OCI-LY7 (cell line): ENCODE results near the gene ARFGAP2. TPM values are rescaled to one million over a fixed set of nuclear protein-coding genes. Genes with fewer than 3 reads are reported as not detected.

Experiments used
- Bru-seq: library from RNA; stranded (reverse); fragments of 400-500 nt; gene quantifications from one replicate; lab custom pipeline; 2021; lab: Mats Ljungman, UMichigan
- BruChase-seq, 2 experiments: library from RNA; stranded (reverse); fragments of 400-500 nt; gene quantifications; one replicate each; lab custom pipeline; 2021; lab: Mats Ljungman, UMichigan
- BruUV-seq: library from RNA; stranded (reverse); fragments of 400-500 nt; replicated peaks from 2 replicates; lab custom pipeline; 2021; lab: Mats Ljungman, UMichigan
- CTCF ChIA-PET: fragments of 300-600 bp; sonication (Branson Sonifier 250); formaldehyde crosslinking; loops from one replicate; lab custom pipeline; 2022; ENCODE audit warnings: antibody characterized with exemption; ENCODE audit not compliant: unreplicated experiment; lab: Charles Lee
- POLR2A ChIA-PET: fragments of 300-600 bp; sonication (Branson Sonifier 250); formaldehyde crosslinking; loops from one replicate; lab custom pipeline; 2022; ENCODE audit warnings: antibody characterized with exemption; lab: Charles Lee
- DNase-seq: peaks from one replicate; pipeline ENCODE4 v3.0.0-alpha.2; 2015; ENCODE audit warnings: low spot score
- H2AFZ ChIP-seq: fragments of 200-600 bp; sonication (generic), shearing (Covaris generic); 2 replicates; pipeline ENCODE4 v1.6.1; 2014; ENCODE audit warnings: mild to moderate bottlenecking, antibody characterized with exemption, low read length, moderate library complexity
- H3K27ac ChIP-seq: fragments of 200-600 bp; sonication (generic); 2 replicates; pipeline ENCODE4 v1.5.1; 2014; ENCODE audit warnings: mixed run types, low read depth, mild to moderate bottlenecking, moderate library complexity, low read length, inconsistent platforms; ENCODE audit not compliant: poor library complexity, severe bottlenecking
- H3K36me3 ChIP-seq: fragments of 200-600 bp; sonication (generic); 2 replicates; pipeline ENCODE4 v1.6.1; 2014; ENCODE audit warnings: mild to moderate bottlenecking, antibody characterized with exemption, low read length, moderate library complexity, mixed read lengths; ENCODE audit not compliant: insufficient read depth
- H3K4me1 ChIP-seq: fragments of 200-600 bp; sonication (generic); 2 replicates; pipeline ENCODE4 v1.5.1; 2014; ENCODE audit warnings: mild to moderate bottlenecking, low read length; ENCODE audit not compliant: insufficient read depth, poor library complexity, severe bottlenecking
- H3K4me2 ChIP-seq: fragments of 200-600 bp; sonication (generic); 2 replicates; pipeline ENCODE4 v1.6.1; 2014; ENCODE audit warnings: mild to moderate bottlenecking, low read length
- H3K4me3 ChIP-seq: fragments of 200-600 bp; sonication (generic); 2 replicates; pipeline ENCODE4 v1.5.1; 2014; ENCODE audit warnings: mild to moderate bottlenecking, low read depth, low read length; ENCODE audit not compliant: poor library complexity, severe bottlenecking
- H3K79me2 ChIP-seq: fragments of 200-600 bp; sonication (generic); 2 replicates; pipeline ENCODE4 v1.6.1; 2016; ENCODE audit warnings: low read depth, mild to moderate bottlenecking, low read length, moderate library complexity, mixed read lengths; ENCODE audit not compliant: insufficient read depth
- H3K9me2 ChIP-seq: fragments of 200-600 bp; sonication (generic); 2 replicates; pipeline ENCODE4 v1.6.1; 2016; ENCODE audit warnings: mild to moderate bottlenecking, low read length, mixed read lengths; ENCODE audit not compliant: insufficient read depth
- H3K9me3 ChIP-seq: fragments of 200-600 bp; sonication (generic); 2 replicates; pipeline ENCODE4 v1.6.1; 2014; ENCODE audit warnings: mild to moderate bottlenecking, mixed run types, low read length, mixed read lengths
- H4K20me1 ChIP-seq: fragments of 200-600 bp; sonication (generic); 2 replicates; pipeline ENCODE4 v1.6.1; 2014; ENCODE audit warnings: mild to moderate bottlenecking, antibody characterized with exemption, low read length, moderate library complexity, mixed read lengths; ENCODE audit not compliant: insufficient read depth
- EZH2phosphoT487 ChIP-seq: fragments of 200-600 bp; sonication (generic); IDR thresholded peaks from 2 replicates; pipeline ENCODE4 v1.6.1; 2018; ENCODE audit warnings: low read depth, borderline replicate concordance, mild to moderate bottlenecking, mixed run types, antibody characterized with exemption, low read length, moderate library complexity, mixed read lengths
- intact Hi-C: fragments of 100-400 bp; cut with micrococcal nuclease; formaldehyde crosslinking; loops from one replicate; pipeline ENCODE4 v1.10.0; 2022; ENCODE audit not compliant: unreplicated experiment
- long read RNA-seq: library from polyadenylated mRNA; stranded (forward); transcript quantifications from one replicate; pipeline ENCODE4 v2.0.0, GENCODE V29; 2022
- total RNA-seq, 2 experiments: library from RNA; depleted of rRNA in 1 of 2; stranded (reverse); fragments of >200 nt in 1 of 2; shearing (Covaris generic) in 1 of 2; gene quantifications; 2 replicates each; pipeline ENCODE4 v1.2.3, GENCODE V29; 2014 to 2022
- TF ChIP-seq, protein P1 (sequence below): fragments of 200-600 bp; sonication (generic); conservative IDR thresholded peaks from 2 replicates; pipeline ENCODE4 v1.5.1; 2014; ENCODE audit warnings: mild to moderate bottlenecking, antibody characterized with exemption, low read length, moderate library complexity, mixed read lengths

Gene ARFGAP2
- total RNA-seq (2014; rRNA removed; shearing (Covaris generic)) (116 and 136 TPM in 2 replicates), total RNA-seq (2022) (126 and 135 TPM in 2 replicates), Bru-seq, nascent RNA (percentile 88 among the genes with signal in this experiment), BruChase-seq, experiment 1, labeled RNA remaining after a 6-hour chase (percentile 90 among the genes with signal in this experiment), BruChase-seq, experiment 2, labeled RNA remaining after a 2-hour chase (percentile 93 among the genes with signal in this experiment)
- long read RNA-seq, transcript ARFGAP2-205 (16 exons, 2,976 nt): major isoform, 204 of 335 reads
- long read RNA-seq, transcript ARFGAP2-209 (3 exons, 1,723 nt): minor isoform, 9 of 335 reads
- long read RNA-seq, partial matches to known transcripts: 22 of 335 reads
- long read RNA-seq, other reads (novel, unspliced or antisense): 90 of 335 reads

DNA sequence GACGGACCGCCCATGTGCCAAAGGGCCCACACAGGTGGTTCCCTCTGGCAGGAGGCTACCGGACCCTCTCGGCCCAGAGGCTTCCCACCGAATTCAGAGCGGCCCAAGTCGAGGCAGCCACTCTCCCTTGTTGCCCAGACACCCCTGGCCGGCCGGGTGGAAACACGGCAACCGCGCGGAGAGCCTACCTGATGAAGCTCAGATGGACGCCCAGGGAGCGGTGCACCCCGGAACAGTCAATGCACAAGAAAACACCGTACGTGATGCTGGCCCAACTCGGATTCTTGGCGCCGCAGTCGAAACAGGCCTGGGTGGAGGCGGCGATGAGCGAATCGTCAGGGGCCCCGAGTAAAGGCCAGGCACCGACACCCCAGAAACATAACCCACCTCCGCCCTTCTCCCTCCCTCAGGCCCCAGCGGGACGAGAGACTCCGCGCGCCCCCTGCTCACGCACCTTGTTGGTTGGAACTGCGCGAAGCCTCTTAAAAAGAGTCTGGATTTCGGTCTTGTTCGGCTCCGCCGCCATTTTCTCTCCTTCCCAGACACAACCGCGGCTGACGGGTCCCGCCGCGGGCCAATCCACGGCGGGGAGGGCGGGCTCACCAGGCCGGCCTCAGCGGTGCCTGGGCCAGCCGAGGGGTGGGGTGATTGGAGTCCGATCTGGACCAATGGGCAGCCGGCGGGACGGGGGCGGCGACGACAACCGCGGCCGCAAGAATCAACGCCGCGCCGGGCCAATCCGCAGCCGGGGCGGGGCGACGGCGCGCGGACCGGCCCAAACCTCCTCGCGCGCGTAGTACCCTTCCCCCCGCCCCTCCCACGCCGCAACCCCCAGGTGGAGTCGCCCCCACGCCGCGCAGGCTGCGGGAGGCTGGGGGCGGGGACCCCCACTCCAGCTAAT, at the start of gene ARFGAP2:
TSS of gene ARFGAP2 (minus strand) at position 552 of the 901 bp plus-strand sequence. CDS start at position 526, 26 bp downstream.
- TSS peak; percentile 73 for BruUV-seq
- Histone ChIP-seq H3K36me3 (peaks cover 47% of the 10 kb centered on the region), H3K4me3 (peak within 1 kb of the TSS; percentile 96), H2AFZ (peak within 1 kb of the TSS; percentile 95), H3K9me3 (no peaks in the 10 kb centered on the region), H3K4me1 (peaks cover 22% of the 10 kb centered on the region), H3K79me2 (peaks cover 42% of the 10 kb centered on the region), H4K20me1 (peaks cover 9% of the 10 kb centered on the region; the same call in 1 of the 2 replicates), H3K27ac (peak within 1 kb of the TSS; percentile 79), H3K9me2 (no peaks in the 10 kb centered on the region), H3K4me2 (peak within 1 kb of the TSS; percentile 84)
- peak; percentile 97 for DNase-seq
- intact Hi-C loops: loop anchor here (1.0 to 5.0 kb wide), 8 partner anchors 39 to 676 kb away; partner anchors contain the start of genes ACP2 and SLC39A13
- POLR2A ChIA-PET: interaction anchor here (0.6 to 3.3 kb wide), 6 partner anchors 8 to 517 kb away, joined by 3 to 15 read pairs (median 4); partner anchors contain the start of gene ACP2
- TF ChIP-seq EZH2phosphoT487: no peak
- TF ChIP-seq, protein P1, sequence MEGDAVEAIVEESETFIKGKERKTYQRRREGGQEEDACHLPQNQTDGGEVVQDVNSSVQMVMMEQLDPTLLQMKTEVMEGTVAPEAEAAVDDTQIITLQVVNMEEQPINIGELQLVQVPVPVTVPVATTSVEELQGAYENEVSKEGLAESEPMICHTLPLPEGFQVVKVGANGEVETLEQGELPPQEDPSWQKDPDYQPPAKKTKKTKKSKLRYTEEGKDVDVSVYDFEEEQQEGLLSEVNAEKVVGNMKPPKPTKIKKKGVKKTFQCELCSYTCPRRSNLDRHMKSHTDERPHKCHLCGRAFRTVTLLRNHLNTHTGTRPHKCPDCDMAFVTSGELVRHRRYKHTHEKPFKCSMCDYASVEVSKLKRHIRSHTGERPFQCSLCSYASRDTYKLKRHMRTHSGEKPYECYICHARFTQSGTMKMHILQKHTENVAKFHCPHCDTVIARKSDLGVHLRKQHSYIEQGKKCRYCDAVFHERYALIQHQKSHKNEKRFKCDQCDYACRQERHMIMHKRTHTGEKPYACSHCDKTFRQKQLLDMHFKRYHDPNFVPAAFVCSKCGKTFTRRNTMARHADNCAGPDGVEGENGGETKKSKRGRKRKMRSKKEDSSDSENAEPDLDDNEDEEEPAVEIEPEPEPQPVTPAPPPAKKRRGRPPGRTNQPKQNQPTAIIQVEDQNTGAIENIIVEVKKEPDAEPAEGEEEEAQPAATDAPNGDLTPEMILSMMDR: no peak
- CTCF ChIA-PET: interaction anchor here (0.6 to 3.9 kb wide), 3 partner anchors 72 to 171 kb away, joined by 3 to 28 read pairs (median 19); partner anchors contain the start of gene ACP2

DNA sequence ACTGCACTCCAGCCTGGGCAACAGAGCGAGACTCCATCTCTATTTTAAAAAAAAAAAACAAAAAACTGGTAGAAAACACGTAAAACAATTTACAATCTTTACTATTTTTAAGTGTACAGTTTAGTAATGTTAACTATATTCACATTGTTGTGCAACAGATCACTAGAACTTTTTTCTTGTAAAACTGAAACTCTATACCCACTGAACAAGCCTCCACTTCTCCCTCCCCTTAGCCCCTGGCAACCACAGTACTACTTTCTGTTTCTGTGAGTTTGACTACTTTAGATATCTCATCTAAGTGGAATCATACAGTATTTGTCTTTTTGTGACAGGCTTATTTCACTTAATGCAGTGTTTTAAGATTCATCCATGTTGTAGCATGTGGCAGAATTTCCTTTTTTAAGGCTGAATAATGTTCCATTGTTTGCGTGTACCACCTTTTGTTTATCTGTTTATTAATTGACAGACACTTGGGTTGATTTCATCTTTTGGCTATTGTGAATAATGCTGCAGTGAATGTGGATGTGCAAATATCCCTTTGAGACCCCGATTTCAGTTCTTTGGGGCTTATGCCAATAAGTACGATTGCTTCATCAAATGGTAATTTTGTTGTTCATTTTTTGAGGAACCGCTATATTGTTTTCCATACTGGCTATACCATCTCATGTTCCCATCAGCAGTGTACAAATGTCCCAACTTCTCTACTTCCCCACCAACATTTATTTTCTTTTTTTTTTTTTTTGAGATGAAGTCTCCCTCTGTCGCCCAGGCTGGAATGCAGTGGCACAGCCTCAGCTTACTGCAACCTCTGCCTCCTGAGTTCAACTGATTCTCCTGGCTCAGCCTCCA, 49.1 kb upstream of the ARFGAP2 start:
- no peaks in the 10 kb centered on the region for H3K79me2 ChIP-seq
- no TSS peak for BruUV-seq
- POLR2A ChIA-PET: interaction anchor here (0.6 kb wide), 1 partner anchor 12 kb away, joined by 3 read pairs; no protein-coding TSS in a partner anchor
- no peaks in the 10 kb centered on the region for H3K9me3 ChIP-seq
- H4K20me1 ChIP-seq: no peaks in the 10 kb centered on the region
- CTCF ChIA-PET: interaction anchor here (1.1 kb wide), 1 partner anchor 54 kb away, joined by 5 read pairs; no protein-coding TSS in a partner anchor
- peaks cover 5% of the 10 kb centered on the region for H3K4me1 ChIP-seq
- H3K9me2 ChIP-seq: no peaks in the 10 kb centered on the region
- H3K4me3 ChIP-seq: no peak overlapping the region
- DNase-seq: no peak
- no peak overlapping the region for H2AFZ ChIP-seq
- H3K36me3 ChIP-seq: peaks cover 5% of the 10 kb centered on the region; the same call in 1 of the 2 replicates
- H3K4me2 ChIP-seq: no peak overlapping the region
- intact Hi-C loops: no loop called here
- H3K27ac ChIP-seq: no peak overlapping the region
- TF ChIP-seq, protein P1: no peak
- no peak for TF ChIP-seq EZH2phosphoT487
